ENCODE data around the gene TASP1. TPM values are rescaled to one million over a fixed set of nuclear protein-coding genes. Genes with fewer than 3 reads are reported as not detected.

Gene TASP1
- total and polyA plus RNA-seq, 5 experiments from 2014 or later: 9.1 to 15.0 (median 13.4) TPM

Other genes starting within 250 kb of the TASP1 start
- 10 to 100 TPM; 15.2 to 15.9 TPM for gene ESF1, start 146.0 kb upstream of the TASP1 start, total RNA-seq
- gene ESF1, start 146.0 kb upstream of the TASP1 start, polyA plus RNA-seq: 1 to 10 TPM; 4.3 to 6.9 (median 6.1) TPM
- gene NDUFAF5, start 146.1 kb upstream of the TASP1 start, total RNA-seq: 10 to 100 TPM; 39.3 to 47.1 TPM
- 10 to 100 TPM in 1 of 3 donors, 1 to 10 TPM in 2; 3.1 to 10.1 (median 4.4) TPM for gene NDUFAF5, start 146.1 kb upstream of the TASP1 start, polyA plus RNA-seq

Measured in naive thymus-derived CD8-positive, alpha-beta T cell (primary cell).